CD4-positive, alpha-beta T cell treated with Interleukin-15 for 4 hours (primary cell): Measurements from ENCODE around the gene TSSC4.
A peak's percentile ranks its signal among the peaks of the same experiment; 100 is the strongest.

Source experiments
- DNase-seq: peaks from one replicate; pipeline ENCODE4 v3.0.0-alpha.2; 2020; ENCODE audit warnings: low spot score

Gene TSSC4

GRCh38 chr11:2386591-2386990 is 14.0 kb upstream of the TSSC4 start:
- no peak for DNase-seq

GRCh38 chr11:2387266-2387987 is 13.1 kb upstream of the TSSC4 start:
- DNase-seq: peak; percentile 41

- DNase-seq: no peak
These were observed 11.8 kb upstream of the TSSC4 start for GRCh38 chr11:2388431-2389376.

GRCh38 chr11:2389377-2390026 is 11.0 kb upstream of the TSSC4 start:
- no peak for DNase-seq

- DNase-seq: no peak
These were observed 10.3 kb upstream of the TSSC4 start for GRCh38 chr11:2390091-2390724.

- DNase-seq: no peak
These were observed 9.8 kb upstream of the TSSC4 start for GRCh38 chr11:2390725-2391151.

GRCh38 chr11:2391181-2391975 is 9.2 kb upstream of the TSSC4 start:
- DNase-seq: no peak

- no peak for DNase-seq
These were observed 8.2 kb upstream of the TSSC4 start for GRCh38 chr11:2392241-2392959.

- no peak for DNase-seq
These were observed 7.3 kb upstream of the TSSC4 start for GRCh38 chr11:2393111-2393868.

GRCh38 chr11:2393941-2394817 is 6.4 kb upstream of the TSSC4 start:
- no peak for DNase-seq

GRCh38 chr11:2394818-2395105 is 5.8 kb upstream of the TSSC4 start:
- DNase-seq: no peak

- DNase-seq: no peak
These were observed 5.3 kb upstream of the TSSC4 start for GRCh38 chr11:2395211-2395730.

GRCh38 chr11:2395856-2396255 is 4.7 kb upstream of the TSSC4 start:
- DNase-seq: no peak

GRCh38 chr11:2396471-2396870 is 4.1 kb upstream of the TSSC4 start:
- DNase-seq: no peak

- no peak for DNase-seq
These were observed 3.5 kb upstream of the TSSC4 start for GRCh38 chr11:2397005-2397404.

- DNase-seq: no peak
These were observed 1.7 kb upstream of the TSSC4 start for GRCh38 chr11:2398664-2399355.

- no peak for DNase-seq
These were observed 972 bp upstream of the TSSC4 start for GRCh38 chr11:2399488-2400068.
